ENCODE measurements around the gene MEGF11.

The MEGF11 gene

DNA sequence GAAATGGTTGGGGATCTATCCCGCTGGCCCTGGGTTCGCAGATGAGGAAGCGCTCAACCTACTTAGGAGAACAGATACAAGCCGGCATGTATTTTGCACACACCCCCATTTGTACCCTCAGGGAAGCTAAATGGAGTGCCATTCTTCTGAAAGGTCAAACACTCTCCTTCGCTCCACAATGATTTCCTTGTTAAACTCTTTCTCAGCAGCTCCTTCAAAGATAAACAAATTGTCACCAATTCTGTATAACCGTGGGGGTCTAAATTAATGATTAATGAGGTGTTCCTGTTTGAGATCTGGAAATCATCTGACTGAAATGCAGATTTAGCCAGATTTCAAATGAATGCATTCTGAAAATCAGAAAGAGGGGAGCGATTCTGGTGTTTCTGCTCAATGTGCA lies 124.0 kb downstream of the MEGF11 start:
- H3K4me3 ChIP-seq (ENCODE audit: control insufficient read depth, low read depth, low read length) = no peak overlapping the region
- no peak for DNase-seq (ENCODE audit: low read depth)
- TF ChIP-seq, protein P1, sequence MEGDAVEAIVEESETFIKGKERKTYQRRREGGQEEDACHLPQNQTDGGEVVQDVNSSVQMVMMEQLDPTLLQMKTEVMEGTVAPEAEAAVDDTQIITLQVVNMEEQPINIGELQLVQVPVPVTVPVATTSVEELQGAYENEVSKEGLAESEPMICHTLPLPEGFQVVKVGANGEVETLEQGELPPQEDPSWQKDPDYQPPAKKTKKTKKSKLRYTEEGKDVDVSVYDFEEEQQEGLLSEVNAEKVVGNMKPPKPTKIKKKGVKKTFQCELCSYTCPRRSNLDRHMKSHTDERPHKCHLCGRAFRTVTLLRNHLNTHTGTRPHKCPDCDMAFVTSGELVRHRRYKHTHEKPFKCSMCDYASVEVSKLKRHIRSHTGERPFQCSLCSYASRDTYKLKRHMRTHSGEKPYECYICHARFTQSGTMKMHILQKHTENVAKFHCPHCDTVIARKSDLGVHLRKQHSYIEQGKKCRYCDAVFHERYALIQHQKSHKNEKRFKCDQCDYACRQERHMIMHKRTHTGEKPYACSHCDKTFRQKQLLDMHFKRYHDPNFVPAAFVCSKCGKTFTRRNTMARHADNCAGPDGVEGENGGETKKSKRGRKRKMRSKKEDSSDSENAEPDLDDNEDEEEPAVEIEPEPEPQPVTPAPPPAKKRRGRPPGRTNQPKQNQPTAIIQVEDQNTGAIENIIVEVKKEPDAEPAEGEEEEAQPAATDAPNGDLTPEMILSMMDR (conservative IDR thresholded peaks at IDR 0.05; ENCODE audit: control insufficient read depth, insufficient read depth, low read depth, low read length) = no peak

DNA sequence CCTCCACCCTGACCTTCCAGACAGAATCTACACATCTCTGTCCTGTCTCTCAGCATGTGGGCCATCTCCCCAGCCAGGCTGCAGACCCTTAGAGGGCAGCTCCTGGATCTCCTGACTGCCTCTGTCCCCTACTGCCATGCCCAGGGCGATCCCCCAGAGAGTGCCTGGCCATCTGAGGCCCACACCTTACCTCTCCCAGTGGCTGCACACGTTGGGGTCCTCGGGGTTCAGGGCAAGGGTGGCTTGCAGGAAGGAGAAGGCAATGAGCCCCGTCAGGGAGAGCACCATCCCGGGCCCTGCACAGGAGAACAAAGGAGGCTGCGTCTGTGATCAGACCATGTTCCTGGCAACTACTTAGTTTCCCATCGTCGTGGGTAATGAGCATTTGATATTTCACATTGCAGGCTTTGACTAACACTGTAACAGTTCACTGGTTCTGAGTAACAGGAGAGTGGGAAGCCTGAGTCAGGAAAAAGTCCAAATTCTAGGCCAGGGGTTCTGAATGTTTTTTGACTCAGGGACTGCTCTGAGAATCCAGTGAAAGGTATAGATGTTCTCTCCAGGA lies 125.4 kb downstream of the MEGF11 start:
- TF ChIP-seq, protein P1 (conservative IDR thresholded peaks at IDR 0.05; ENCODE audit: control insufficient read depth, insufficient read depth, low read depth, low read length) = no peak
- H3K4me3 ChIP-seq (ENCODE audit: control insufficient read depth, low read depth, low read length) = no peak overlapping the region
- DNase-seq (ENCODE audit: low read depth) = no peak

DNA sequence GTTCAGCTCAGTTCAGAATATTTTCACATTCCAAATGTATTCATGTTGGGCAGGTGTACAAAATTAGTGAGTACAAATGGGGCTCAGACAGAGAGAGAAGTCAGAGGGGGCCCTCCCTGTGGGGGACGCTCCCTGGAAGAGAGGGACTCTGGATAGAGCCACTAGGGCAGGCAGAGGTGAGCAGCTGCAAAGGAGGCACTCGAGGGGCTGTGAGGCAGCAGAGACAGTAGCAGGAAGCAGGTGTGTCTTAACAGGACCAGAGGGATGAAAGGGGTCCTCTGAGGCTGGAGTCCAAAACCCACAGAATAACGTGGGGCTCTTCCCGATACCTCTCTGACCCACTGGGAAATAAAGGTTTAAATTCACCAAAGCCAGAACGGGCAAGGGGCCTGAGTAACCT lies 127.1 kb downstream of the MEGF11 start:
- TF ChIP-seq, protein P1 (conservative IDR thresholded peaks at IDR 0.05; ENCODE audit: control insufficient read depth, insufficient read depth, low read depth, low read length) = no peak
- DNase-seq (ENCODE audit: low read depth) = no peak
- no peak overlapping the region for H3K4me3 ChIP-seq (ENCODE audit: control insufficient read depth, low read depth, low read length)

DNA sequence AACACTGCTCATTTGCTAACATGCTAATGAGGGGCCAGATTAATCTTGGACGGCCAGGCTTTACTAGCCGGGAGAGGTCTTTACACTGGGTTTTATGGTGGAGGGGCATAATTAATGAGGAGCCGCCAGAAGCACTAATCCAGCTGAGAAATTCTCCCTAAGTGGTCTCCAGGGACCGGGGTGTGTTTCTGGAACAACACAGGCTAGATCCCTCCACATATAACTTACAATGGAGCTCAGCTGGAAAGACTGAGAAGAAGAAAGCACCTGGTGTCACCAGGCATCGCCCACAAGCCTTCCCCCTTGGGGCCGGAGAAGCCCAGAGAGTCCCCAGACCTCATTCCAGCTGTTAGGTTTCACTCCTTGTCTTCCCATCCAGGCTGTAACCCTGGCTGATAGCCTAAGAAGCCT lies 127.5 kb downstream of the MEGF11 start:
- TF ChIP-seq, protein P1 (conservative IDR thresholded peaks at IDR 0.05; ENCODE audit: control insufficient read depth, insufficient read depth, low read depth, low read length) = no peak
- DNase-seq (ENCODE audit: low read depth) = no peak
- no peak overlapping the region for H3K4me3 ChIP-seq (ENCODE audit: control insufficient read depth, low read depth, low read length)

DNA sequence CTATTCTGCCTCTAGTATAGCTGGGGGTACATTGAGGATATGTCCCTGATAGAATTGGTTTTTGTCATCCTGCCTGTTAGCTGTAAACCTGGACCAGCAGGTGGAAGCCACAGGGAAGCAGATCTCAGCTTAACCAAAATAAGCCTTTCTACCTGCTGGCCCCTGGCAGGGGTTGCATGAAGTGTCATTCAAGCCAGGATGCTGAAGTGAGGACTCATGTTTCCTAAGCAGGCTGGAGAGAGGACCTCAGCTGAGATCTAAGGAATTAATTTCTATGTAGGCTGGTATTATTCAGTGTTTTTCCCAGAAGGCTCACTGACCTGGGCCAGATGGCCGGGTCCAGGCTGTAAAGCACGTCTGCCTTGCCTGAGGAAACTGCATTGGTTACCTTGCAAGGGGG lies 128.9 kb downstream of the MEGF11 start:
- no peak for DNase-seq (ENCODE audit: low read depth)
- H3K4me3 ChIP-seq (ENCODE audit: control insufficient read depth, low read depth, low read length) = no peak overlapping the region
- TF ChIP-seq, protein P1 (conservative IDR thresholded peaks at IDR 0.05; ENCODE audit: control insufficient read depth, insufficient read depth, low read depth, low read length) = no peak

DNA sequence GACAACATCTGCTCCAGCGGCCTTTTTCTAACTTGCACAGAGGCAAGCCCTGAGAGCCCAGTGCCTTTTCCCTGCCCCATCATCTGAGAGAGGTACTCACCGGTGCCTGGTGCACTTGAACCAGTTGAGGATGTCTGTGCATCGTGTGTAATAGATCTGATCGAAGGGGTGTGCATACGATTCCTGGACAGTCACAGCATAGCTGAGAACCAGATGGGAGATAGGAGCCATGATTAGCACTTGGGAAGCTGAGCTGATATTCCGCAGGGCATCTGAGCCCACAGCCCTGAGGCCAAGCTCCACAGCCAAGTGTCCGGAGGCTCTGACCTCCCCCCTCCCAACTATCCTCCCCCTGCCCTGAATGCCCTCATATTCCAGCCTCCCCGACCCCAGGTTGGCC lies 129.8 kb downstream of the MEGF11 start:
- TF ChIP-seq, protein P1 (conservative IDR thresholded peaks at IDR 0.05; ENCODE audit: control insufficient read depth, insufficient read depth, low read depth, low read length) = no peak
- DNase-seq (ENCODE audit: low read depth) = no peak
- no peak overlapping the region for H3K4me3 ChIP-seq (ENCODE audit: control insufficient read depth, low read depth, low read length)

DNA sequence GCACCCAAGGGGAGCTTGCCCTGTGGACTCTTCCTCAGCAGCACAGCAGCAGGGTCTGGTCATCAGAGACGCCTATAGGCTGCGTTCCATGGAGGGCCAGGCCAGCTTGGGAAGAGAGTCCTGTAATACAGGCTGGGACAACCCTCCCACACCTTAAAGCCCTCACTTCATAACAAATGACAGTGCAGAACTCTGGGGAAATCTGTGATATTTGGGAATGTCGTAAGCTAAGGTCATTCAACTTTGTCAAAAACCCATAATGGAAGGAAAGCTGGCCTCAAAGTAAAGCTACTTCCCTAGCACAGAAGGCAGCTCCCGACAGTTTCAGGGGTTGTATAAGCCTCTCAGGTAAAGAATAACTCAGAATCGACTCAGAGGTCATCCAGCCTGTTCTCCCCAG lies 133.1 kb downstream of the MEGF11 start:
- TF ChIP-seq, protein P1 (conservative IDR thresholded peaks at IDR 0.05; ENCODE audit: control insufficient read depth, insufficient read depth, low read depth, low read length) = no peak
- H3K4me3 ChIP-seq (ENCODE audit: control insufficient read depth, low read depth, low read length) = no peak overlapping the region
- no peak for DNase-seq (ENCODE audit: low read depth)

Data from fibroblast of mammary gland (primary cell).